SK-N-SH (cell line): ENCODE measurements around the gene IL9R. TPM values are rescaled to one million over a fixed set of nuclear protein-coding genes. Genes with fewer than 3 reads are reported as not detected.

ENCODE experiments used
- CTCF ChIA-PET: fragments of 300-600, 350-600 bp; formaldehyde crosslinking; extraction: SDS; loops from one replicate; lab custom pipeline; 2021; lab: Yijun Ruan, JAX
- POLR2A ChIA-PET: fragments of 350-600 bp; sonication (Branson Sonifier 250); formaldehyde crosslinking; extraction: SDS; loops from one replicate; lab custom pipeline; 2020; ENCODE audit warnings: antibody characterized with exemption, inconsistent platforms; lab: Yijun Ruan, JAX
- DNase-seq: peaks from one replicate; pipeline ENCODE4 v3.0.0; 2012
- H2AFZ ChIP-seq: fragments of 200-600 bp; sonication (generic); 2 replicates; pipeline ENCODE4 v1.8.1; 2016; ENCODE audit warnings: antibody characterized with exemption, mild to moderate bottlenecking, low read depth
- H3F3A ChIP-seq: fragments of 200-600 bp; sonication (generic); replicated peaks from 2 replicates; pipeline ENCODE3; 2016; ENCODE audit warnings: antibody characterized with exemption, mild to moderate bottlenecking; ENCODE audit not compliant: insufficient read depth
- H3K27ac ChIP-seq, 2 experiments: fragments of 200-500 bp in 1 of 2; fragments of 200-600 bp in 1 of 2; sonication (Bioruptor generic) in 1 of 2; sonication (generic), shearing (Covaris generic) in 1 of 2; 2 replicates each; pipeline versions ENCODE4 v1.5.1 to v1.6.1; 2014 to 2016; ENCODE audit warnings: low read depth in 2 of 2, inconsistent platforms in 1 of 2, low read length in 1 of 2, mild to moderate bottlenecking in 1 of 2, mixed read lengths in 1 of 2
- H3K27me3 ChIP-seq: fragments of 200-600 bp; sonication (generic), shearing (Covaris generic); 2 replicates; pipeline ENCODE4 v1.6.1; 2016; ENCODE audit warnings: mixed run types; ENCODE audit not compliant: insufficient read depth
- H3K36me3 ChIP-seq, 2 experiments: fragments of 200-500 bp in 1 of 2; fragments of 200-600 bp in 1 of 2; sonication (Bioruptor generic) in 1 of 2; sonication (generic) in 1 of 2; replicated peaks in 1 of 2; 2 replicates each; pipeline versions ENCODE3 to v1.5.1; 2014 to 2016; ENCODE audit warnings: low read length in 1 of 2, mild to moderate bottlenecking in 1 of 2; ENCODE audit not compliant: insufficient read depth in 2 of 2, control insufficient read depth in 1 of 2
- H3K4me1 ChIP-seq, 2 experiments: fragments of 200-500 bp in 1 of 2; fragments of 200-600 bp in 1 of 2; sonication (Bioruptor generic) in 1 of 2; sonication (generic), shearing (Covaris generic) in 1 of 2; 2 replicates each; pipeline versions ENCODE4 v1.5.1 to v1.6.1; 2014 to 2016; ENCODE audit warnings: low read depth in 1 of 2, low read length in 1 of 2, mixed run types in 1 of 2; ENCODE audit not compliant: insufficient read depth in 2 of 2, control insufficient read depth in 1 of 2
- H3K4me2 ChIP-seq: fragments of 200-600 bp; sonication (generic), shearing (Covaris generic); 2 replicates; pipeline ENCODE4 v1.6.1; 2017; ENCODE audit warnings: mixed run types
- H3K4me3 ChIP-seq, 2 experiments: fragments of 200-500 bp in 1 of 2; fragments of 200-600 bp in 1 of 2; sonication (Bioruptor generic) in 1 of 2; sonication (generic), shearing (Covaris generic) in 1 of 2; 2 replicates each; pipeline versions ENCODE4 v1.5.1 to v1.8.1; 2014 to 2016; ENCODE audit warnings: low read depth in 2 of 2, inconsistent platforms in 1 of 2, low read length in 1 of 2, mild to moderate bottlenecking in 1 of 2, mixed read lengths in 1 of 2, moderate library complexity in 1 of 2
- H3K79me2 ChIP-seq: fragments of 200-600 bp; sonication (generic); 2 replicates; pipeline ENCODE4 v1.8.1; 2017; ENCODE audit warnings: mild to moderate bottlenecking; ENCODE audit not compliant: insufficient read depth
- H3K9ac ChIP-seq: fragments of 200-600 bp; sonication (generic); 2 replicates; pipeline ENCODE4 v1.6.1; 2017; ENCODE audit warnings: mixed run types
- H3K9me2 ChIP-seq: fragments of 200-600 bp; sonication (generic); 2 replicates; pipeline ENCODE4 v1.6.1; 2017; ENCODE audit warnings: mixed run types
- H3K9me3 ChIP-seq: fragments of 200-600 bp; sonication (generic); 2 replicates; pipeline ENCODE4 v1.6.1; 2017; ENCODE audit warnings: mixed run types, mild to moderate bottlenecking, moderate library complexity
- H4K20me1 ChIP-seq: fragments of 200-600 bp; sonication (generic); 2 replicates; pipeline ENCODE4 v1.6.1; 2017; ENCODE audit warnings: mild to moderate bottlenecking, mixed run types; ENCODE audit not compliant: insufficient read depth
- CHD2 ChIP-seq: fragments of 150-350 bp; IDR thresholded peaks from 2 replicates; pipeline ENCODE4 v1.6.1; 2018; ENCODE audit warnings: low read length; ENCODE audit not compliant: partially characterized antibody
- IRF3 ChIP-seq: fragments of 150-350 bp; IDR thresholded peaks from 2 replicates; pipeline ENCODE4 v1.6.1; 2016; ENCODE audit warnings: mild to moderate bottlenecking, low read depth, low read length
- MEF2A ChIP-seq: IDR thresholded peaks from 2 replicates; pipeline ENCODE4 v1.4.0; 2012; ENCODE audit warnings: low read depth, borderline replicate concordance
- NRF1 ChIP-seq: IDR thresholded peaks from 2 replicates; pipeline ENCODE4 v1.6.1; 2012; ENCODE audit warnings: low read depth, mild to moderate bottlenecking, low read length
- REST ChIP-seq: IDR thresholded peaks from 2 replicates; pipeline ENCODE4 v1.6.1; 2012; ENCODE audit warnings: mild to moderate bottlenecking, low read depth, low read length, moderate library complexity
- RFX5 ChIP-seq: IDR thresholded peaks from 2 replicates; pipeline ENCODE4 v1.6.1; 2012; ENCODE audit warnings: mild to moderate bottlenecking, improper control_type of control experiment, low read length
- RXRA ChIP-seq: IDR thresholded peaks from 2 replicates; pipeline ENCODE4 v1.4.0; 2012; ENCODE audit warnings: low read depth, mild to moderate bottlenecking, borderline replicate concordance
- SIN3A ChIP-seq: IDR thresholded peaks from 2 replicates; pipeline ENCODE4 v1.6.1; 2012; ENCODE audit warnings: low read depth, mild to moderate bottlenecking, low read length, moderate library complexity, borderline replicate concordance
- WGBS: methylation state at CpG from one replicate; pipeline ENCODE4 v1.1.6; 2017; ENCODE audit warnings: low lambda C conversion rate; 5-methylcytosine and 5-hydroxymethylcytosine counted together
- polyA plus RNA-seq, 3 experiments: library from polyadenylated mRNA; depleted of rRNA; stranded (reverse); fragments of >200 nt; gene quantifications; 2 replicates each; pipeline ENCODE4 v1.2.3, GENCODE V29; 2012

Gene IL9R
- polyA plus RNA-seq, 1 of the 3 experiments (the other 2 are of a cell fraction): 0.03 TPM

- CTCF ChIA-PET: no interaction called here
- TF ChIP-seq RFX5: no peak
- no peak for TF ChIP-seq RXRA
- TF ChIP-seq SIN3A: no peak
- H2AFZ ChIP-seq: no peak overlapping the region
- H3K4me1 ChIP-seq: no peaks in the 10 kb centered on the region
- H3K27me3 ChIP-seq: no peaks in the 10 kb centered on the region
- H3K9ac ChIP-seq: no peak overlapping the region
- H3K36me3 ChIP-seq: peaks cover 0 to 1% of the 10 kb centered on the region in 2 experiments
- WGBS: 64% methylated on average over 2 of the region's 2 CpGs
- POLR2A ChIA-PET: no interaction called here
- no peak overlapping the region for H3K27ac ChIP-seq
- H3F3A ChIP-seq: no peaks in the 10 kb centered on the region
- no peak overlapping the region for H3K4me3 ChIP-seq
- DNase-seq: no peak
- H3K4me2 ChIP-seq: no peak overlapping the region
- H3K9me3 ChIP-seq: no peaks in the 10 kb centered on the region
- no peaks in the 10 kb centered on the region for H4K20me1 ChIP-seq
- H3K9me2 ChIP-seq: no peaks in the 10 kb centered on the region
- H3K79me2 ChIP-seq: no peaks in the 10 kb centered on the region
Measured at GRCh38 chrX:155949098-155949497, 48.4 kb upstream of the IL9R start.

- no peaks in the 10 kb centered on the region for H3K27me3 ChIP-seq
- no peaks in the 10 kb centered on the region for H3K4me1 ChIP-seq
- no peak overlapping the region for H3K4me3 ChIP-seq
- no peaks in the 10 kb centered on the region for H3K9me2 ChIP-seq
- WGBS: 26% methylated on average over 3 of the region's 3 CpGs
- TF ChIP-seq IRF3: no peak
- no peak for TF ChIP-seq NRF1
- TF ChIP-seq CHD2: no peak
- no peak for TF ChIP-seq REST
- no peak for TF ChIP-seq MEF2A
- no peak for DNase-seq
- ChIA-PET CTCF (no interaction called here), POLR2A (no interaction called here)
- H3K9ac ChIP-seq: no peak overlapping the region
- H3K9me3 ChIP-seq: no peaks in the 10 kb centered on the region
- no peak overlapping the region for H3K27ac ChIP-seq
- H3K79me2 ChIP-seq: no peaks in the 10 kb centered on the region
- no peaks in the 10 kb centered on the region for H3K36me3 ChIP-seq
- no peaks in the 10 kb centered on the region for H4K20me1 ChIP-seq
- H2AFZ ChIP-seq: no peak overlapping the region
- no peaks in the 10 kb centered on the region for H3F3A ChIP-seq
- H3K4me2 ChIP-seq: no peak overlapping the region
Measured at GRCh38 chrX:155951237-155951789, 46.2 kb upstream of the IL9R start.
